Measurements from ENCODE around the gene CEMIP.
A peak's percentile ranks its signal among the peaks of the same experiment; 100 is the strongest.

Gene CEMIP

GRCh38 chr15:80990955-80991354 is 211.8 kb downstream of the CEMIP start:
- DNase-seq: no peak
- intact Hi-C loops (cut with DNase I): no loop called here

- peak in 4 of 10 donors; percentile 31 to 89 (median 63) for DNase-seq
- intact Hi-C loops (cut with DNase I): no loop called here
Observed at GRCh38 chr15:80991421-80991820, 212.3 kb downstream of the CEMIP start.

- intact Hi-C loops (cut with DNase I): no loop called here
- no peak for DNase-seq
Observed at GRCh38 chr15:80992006-80992405, 212.8 kb downstream of the CEMIP start.

GRCh38 chr15:80992441-80992840 is 213.3 kb downstream of the CEMIP start:
- no peak for DNase-seq
- intact Hi-C loops (cut with DNase I): no loop called here

- no peak for DNase-seq
- intact Hi-C loops (cut with DNase I): loop anchor here (5.0 kb wide), 1 partner anchor 111 kb away; no protein-coding TSS in a partner anchor
Observed at GRCh38 chr15:80996247-80996646, 217.1 kb downstream of the CEMIP start.

GRCh38 chr15:80997692-80998091 is 218.5 kb downstream of the CEMIP start:
- intact Hi-C loops (cut with DNase I): loop anchor here (5.0 kb wide), 1 partner anchor 110 kb away; no protein-coding TSS in a partner anchor
- DNase-seq: no peak

GRCh38 chr15:80998251-80998650 is 219.1 kb downstream of the CEMIP start:
- intact Hi-C loops (cut with DNase I): loop anchor here (5.0 kb wide), 1 partner anchor 109 kb away; no protein-coding TSS in a partner anchor
- DNase-seq: no peak

- intact Hi-C loops (cut with DNase I): loop anchor here (5.0 kb wide), 1 partner anchor 108 kb away; no protein-coding TSS in a partner anchor
- DNase-seq: no peak
Observed at GRCh38 chr15:80999623-81000036, 220.5 kb downstream of the CEMIP start.

- intact Hi-C loops (cut with DNase I): no loop called here
- DNase-seq: peak in 2 of 10 donors; percentile 26 to 37
Observed at GRCh38 chr15:81000144-81000623, 221.0 kb downstream of the CEMIP start.

GRCh38 chr15:81000624-81001151 is 221.5 kb downstream of the CEMIP start, which contains the start of gene TLNRD1:
TLNRD1 (plus strand) TSS chr15:81000923; CDS start chr15:81002272, 1,349 bp downstream.
- intact Hi-C loops (cut with DNase I): no loop called here
- DNase-seq: peak; percentile 73 to 97 (median 86)
